ENCODE results near the gene MLLT3.

GRCh38 chr9:20403346-20403745 lies 219.0 kb downstream of the MLLT3 start:
- TF ChIP-seq CTCF (IDR thresholded peaks at IDR 0.05) (no peak), POLR2A (IDR thresholded peaks at IDR 0.05) (no peak), EP300 (IDR thresholded peaks at IDR 0.05) (no peak)
